ENCODE results near the gene NUPR2.

- TF ChIP-seq CTCF (IDR thresholded peaks at IDR 0.05; ENCODE audit: insufficient read depth, low read length, poor library complexity, severe bottlenecking) (no peak), EZH2phosphoT487 (conservative IDR thresholded peaks at IDR 0.05; ENCODE audit: low read length) (no peak)
Measured at GRCh38 chr7:56097700-56098099, 18.5 kb downstream of the NUPR2 start.

Data from SU-DHL-6 (cell line).